Measurements from ENCODE around the gene LRIT3.

DNA sequence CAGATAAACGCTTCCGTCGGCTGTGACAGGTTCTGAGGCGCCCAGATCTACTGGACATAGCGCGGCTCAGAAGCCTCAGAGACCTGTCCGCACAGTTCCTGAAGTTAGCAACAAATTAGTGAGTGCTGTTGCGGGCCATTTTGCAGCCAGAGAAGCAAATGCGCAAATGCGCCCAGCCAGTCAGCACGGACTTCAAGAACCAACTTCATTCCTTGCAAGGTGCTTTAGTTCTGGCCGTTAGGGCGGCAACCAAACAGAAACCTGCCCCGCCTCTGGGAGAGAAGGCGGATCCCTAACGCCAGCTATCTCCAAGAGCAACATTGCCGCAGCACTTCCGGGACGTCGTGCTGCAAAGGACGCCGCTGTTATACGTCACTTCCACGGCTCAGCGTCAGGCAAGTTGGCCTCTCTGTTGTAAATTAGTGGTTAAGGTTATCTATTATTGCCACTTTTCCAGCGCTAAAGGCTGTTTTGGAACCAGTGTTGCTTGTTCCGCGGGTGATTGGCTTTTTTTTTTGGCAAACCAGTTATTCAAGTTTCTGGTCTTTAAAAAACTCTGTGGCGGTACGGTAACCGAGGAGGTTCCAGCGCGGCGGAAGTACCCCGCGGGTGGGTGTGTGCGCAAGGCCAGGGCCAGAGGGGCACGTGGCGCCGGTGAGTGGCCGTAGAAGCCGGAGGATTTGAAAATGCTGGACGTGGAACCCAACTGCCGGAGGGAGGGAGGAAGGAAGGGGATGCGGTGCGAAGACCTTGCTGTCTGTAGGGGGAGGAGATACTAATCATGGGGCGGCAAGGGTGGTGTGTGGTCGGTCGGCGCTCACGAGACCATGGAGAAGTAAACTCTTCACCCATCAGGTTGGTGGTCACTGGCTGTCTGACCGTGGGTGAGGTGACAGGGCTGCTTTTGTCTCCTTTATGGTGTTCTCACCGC is 32.5 kb upstream of the LRIT3 start, which contains the start of gene GAR1:
- peak; percentile 65 for TF ChIP-seq POLR2AphosphoS5 (IDR thresholded peaks at IDR 0.05; ENCODE audit: low read depth, low read length)
- TF ChIP-seq SIN3A (IDR thresholded peaks at IDR 0.05; ENCODE audit: borderline replicate concordance, insufficient read depth, low read length), result peak; percentile 91; the same call in 1 of the 2 replicates
- TF ChIP-seq TAF1 (IDR thresholded peaks at IDR 0.05; ENCODE audit: borderline replicate concordance, insufficient read depth, low read length), result peak; percentile 53; the same call in 1 of the 2 replicates
